Measurements from ENCODE around the gene ZSCAN10. TPM values are rescaled to one million over a fixed set of nuclear protein-coding genes. Genes with fewer than 3 reads are reported as not detected.
"Not testable (repeated sequence)": the region's sequence is repeated elsewhere in the genome, so short reads cannot be mapped to it uniquely, and the experiment has no call there.

ZSCAN10 gene
- total RNA-seq (2014; rRNA removed; shearing (Covaris generic)) = not detected in 2 replicates

DNA sequence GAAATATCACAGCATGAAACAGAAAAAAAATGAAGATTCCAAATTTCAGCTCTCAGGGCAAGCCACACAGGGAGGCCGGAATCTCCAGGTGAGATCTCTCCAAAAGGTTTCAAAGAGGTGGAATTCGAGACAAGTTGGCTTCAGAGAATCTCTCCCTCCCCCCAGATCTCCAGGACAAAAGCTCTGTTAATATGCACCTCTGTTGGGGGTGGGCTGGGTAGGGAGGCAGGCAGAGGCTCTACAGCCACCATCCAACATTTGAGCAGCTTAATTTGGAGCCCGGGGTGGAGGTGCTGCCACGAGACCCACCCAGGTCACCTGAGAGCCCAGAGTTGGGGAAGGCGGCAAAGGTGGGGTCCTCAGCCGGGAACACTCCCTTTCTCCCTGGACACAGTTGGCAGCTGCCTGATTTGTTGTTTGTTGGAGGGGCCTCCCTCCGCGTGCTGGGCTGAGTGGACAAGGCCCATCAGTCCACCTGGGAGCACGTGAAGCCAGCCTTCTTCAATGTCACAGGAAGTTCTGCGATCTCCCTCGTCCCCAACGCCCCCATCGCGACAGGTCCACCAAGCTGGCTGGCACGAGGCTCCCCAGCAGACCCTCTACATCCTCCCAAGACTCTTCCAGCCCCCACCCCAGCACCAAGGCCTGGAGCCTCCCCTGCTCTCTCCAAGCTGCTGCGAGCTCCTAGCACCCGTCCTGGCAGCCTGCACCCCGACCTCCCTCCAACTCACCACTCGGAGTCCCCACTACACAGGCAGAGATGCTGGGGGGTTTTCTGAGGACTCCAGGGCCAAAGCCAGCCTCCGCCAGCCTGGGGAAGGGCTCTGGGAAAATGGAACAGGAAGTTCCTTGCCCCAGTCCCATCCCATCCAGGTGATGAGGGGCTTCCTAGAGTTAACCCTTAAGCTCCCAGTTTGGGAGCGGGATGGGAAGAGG, at the start of gene ZSCAN10:
Gene ZSCAN10 (minus strand): TSS at position 836 of the 936 bp plus-strand sequence. CDS start 6,357 bp downstream, outside the sequence.
- DNase-seq (ENCODE audit: low read depth) = no peak

DNA sequence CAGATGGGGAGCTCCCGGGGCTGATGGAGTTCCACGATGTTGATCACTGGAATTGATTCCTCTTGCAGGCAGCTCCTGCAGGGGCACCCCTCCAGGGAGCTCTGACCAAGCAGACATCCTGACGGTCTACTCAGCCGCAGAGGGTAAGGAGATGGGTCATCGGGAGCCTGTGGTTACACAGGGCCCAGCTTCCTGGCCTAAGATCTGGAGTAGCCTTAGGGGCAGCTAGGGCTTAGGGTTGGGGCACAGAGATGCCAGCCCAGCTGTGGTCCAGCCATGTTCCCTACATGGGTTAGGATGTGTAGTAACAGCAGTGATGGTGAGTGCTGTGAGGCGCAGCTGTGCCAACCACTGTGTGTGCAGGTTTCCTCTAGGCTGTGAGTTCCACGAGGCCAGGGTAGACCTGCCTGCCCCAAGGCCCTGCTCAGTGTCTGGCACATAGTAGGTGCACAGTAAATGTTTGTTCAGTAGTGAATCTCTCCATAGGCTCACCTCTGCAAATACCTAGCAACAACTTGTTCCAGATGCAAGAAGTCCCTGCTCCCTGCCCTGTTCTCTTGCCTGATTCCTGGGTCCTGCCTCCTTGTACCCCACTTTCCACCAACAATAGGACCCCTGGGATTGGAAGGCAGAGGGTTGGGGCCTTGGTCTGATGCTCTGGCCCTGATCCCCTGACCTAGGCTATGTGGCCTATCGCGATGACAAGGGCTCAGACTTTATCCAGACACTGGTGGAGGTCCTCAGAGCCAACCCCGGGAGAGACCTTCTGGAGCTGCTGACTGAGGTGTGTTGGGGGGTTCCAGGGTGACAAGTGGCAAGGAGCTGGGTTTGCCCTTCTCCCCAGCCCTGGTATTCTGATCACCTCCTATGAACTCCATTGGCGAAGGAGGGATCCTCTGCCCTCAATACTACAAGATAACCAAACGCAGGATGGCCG, 49.4 kb upstream of the ZSCAN10 start:
- DNase-seq (ENCODE audit: low read depth) = no peak

DNA sequence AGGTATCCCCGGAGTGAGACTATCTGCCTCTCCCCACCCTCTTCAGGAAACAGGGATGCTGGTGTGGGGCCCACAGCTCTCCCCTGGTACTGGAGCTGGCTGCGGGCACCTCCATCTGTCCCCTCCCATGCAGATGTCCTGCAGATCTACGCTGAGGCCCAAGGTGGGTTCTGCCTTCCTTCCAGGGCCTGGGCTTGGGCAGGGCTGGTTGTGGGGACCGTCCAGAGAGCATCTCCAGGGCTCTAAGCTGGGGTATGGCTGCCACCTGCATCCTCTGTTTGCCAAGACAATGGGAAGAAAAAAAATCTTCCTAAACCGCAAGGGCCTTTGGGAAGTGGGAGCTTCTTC, 48.6 kb upstream of the ZSCAN10 start:
- DNase-seq (ENCODE audit: low read depth) = no peak

DNA sequence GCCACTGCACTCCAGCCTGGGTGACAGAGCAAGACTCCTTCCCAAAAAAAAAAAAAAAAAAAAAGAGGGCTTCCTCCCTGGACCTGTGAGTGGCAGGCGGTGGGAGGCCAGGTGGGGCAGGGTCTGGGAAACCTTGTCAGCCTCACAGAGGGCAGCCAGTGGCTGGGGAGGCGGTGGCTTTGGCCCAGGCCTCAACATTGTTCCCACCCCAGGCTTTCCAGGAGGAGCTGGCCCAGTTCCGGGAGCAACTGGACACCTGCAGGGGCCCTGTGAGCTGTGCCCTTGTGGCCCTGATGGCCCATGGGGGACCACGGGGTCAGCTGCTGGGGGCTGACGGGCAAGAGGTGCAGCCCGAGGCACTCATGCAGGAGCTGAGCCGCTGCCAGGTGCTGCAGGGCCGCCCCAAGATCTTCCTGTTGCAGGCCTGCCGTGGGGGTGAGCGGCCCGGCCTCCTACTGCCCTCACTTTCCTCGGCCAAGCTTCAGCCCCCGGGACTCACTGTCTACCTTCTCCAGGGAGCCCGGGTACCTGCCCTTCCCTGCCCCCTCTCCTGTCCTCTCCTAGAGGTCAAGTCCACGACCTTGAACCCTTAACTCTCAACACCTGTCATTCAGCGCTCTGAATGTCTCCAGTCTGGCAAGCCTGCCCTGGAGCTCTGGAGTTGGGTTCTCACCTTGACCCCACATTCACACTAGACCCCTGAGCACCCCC, 48.1 kb upstream of the ZSCAN10 start:
- no peak for DNase-seq (ENCODE audit: low read depth)

DNA sequence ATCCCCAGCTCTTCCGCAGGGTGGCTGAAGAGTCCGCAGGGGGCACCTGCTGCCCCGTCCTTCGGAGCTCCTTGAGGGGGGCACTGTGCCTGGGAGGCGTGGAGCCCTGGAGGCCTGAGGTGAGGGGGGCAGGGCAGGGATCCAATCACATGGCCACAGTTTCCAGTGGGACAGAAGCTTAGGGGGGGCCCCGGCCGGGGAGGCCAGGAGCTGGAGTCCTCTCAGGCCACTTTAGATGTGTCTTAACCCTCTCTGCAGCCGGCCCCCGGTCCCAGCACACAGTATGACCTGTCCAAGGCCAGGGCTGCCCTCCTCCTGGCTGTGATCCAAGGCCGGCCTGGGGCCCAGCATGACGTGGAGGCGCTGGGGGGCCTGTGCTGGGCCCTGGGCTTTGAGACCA, 46.6 kb upstream of the ZSCAN10 start:
- no peak for DNase-seq (ENCODE audit: low read depth)

DNA sequence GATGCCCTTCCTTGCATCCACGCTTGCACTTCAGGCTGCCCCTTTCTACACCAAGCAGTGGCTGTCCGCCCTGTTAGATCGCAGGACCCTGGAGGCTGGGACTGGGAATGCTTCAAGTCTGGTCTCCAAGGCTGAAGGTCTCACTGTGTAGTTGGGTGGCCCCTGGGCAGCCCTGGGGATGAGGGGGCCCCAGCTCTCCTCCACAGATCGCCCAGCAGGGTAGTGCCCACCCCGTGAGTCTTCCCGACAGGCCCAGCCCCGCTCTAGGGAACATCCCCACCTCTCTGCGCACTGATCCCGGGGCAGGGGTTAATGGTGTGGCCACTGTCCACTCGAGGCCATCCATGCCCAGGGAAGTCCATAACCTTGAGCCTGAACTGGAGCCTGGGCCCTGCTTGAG, 46.1 kb upstream of the ZSCAN10 start:
- no peak for DNase-seq (ENCODE audit: low read depth)

DNA sequence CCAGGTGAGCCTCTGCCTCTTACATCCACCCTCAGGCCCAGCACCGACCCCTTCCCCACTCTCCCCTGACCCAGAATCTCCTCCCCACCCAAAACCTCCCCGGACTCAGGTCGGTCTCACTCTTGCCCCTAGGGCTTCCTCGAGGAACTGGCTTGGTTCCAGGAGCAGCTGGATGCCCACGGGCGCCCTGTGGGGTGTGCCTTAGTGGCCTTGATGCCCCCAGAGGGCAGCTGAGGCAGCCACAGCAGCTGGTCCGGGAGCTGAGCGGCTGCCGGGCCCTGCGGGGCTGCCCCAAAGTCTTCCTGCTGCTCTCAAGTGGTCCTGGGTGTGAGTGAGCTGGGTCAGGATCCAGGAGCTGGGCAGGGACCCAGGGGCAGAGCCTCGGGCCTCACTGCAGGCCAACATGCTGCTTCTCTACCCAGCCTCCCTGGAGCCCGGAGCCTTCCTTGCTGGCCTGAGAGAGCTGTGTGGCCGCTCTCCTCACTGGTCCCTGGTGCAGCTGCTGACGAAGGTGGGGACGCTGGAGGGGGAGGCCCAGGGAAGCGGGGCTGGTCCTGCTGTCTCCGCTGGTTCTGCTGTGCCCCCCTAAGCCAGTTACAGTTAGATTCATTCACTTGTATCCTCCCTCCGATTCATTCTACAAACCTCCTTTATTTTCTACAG, 45.4 kb upstream of the ZSCAN10 start:
- no peak for DNase-seq (ENCODE audit: low read depth)

DNA sequence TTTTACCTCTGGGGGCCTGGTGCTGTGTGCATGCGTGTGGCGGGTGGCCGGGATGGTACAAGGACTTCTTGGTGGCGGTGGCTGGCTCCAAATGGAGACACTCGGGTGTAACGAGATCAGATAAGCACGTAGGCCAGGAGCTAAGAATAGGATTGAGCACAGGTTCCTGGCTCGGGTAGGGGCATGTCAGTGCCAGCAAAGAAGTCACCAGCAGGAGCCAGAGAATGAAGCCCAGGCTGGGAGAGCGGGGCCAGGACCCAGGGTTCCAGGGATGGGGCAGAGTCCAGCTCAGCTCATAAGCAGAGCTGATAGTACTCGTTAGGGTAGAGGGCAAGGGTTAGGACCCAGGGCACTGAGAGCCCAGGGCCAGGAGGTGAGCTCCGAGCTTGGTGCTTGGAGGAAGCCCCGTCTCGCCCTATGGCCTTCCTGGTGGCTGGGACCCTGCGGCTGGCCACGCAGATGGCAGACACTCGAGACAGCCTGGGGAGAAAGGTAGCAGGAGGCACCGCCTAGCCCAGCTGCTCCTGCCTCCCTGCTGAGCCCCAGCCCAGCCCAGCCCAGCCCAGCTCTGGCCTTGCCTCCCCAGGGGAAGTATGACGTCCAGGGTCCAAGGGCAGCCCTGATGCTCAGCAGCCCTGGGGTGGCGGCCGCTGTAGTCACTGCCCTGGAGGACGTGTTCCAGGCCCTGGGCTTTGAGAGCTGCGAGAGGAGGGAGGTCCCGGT, 44.7 kb upstream of the ZSCAN10 start:
- no peak for DNase-seq (ENCODE audit: low read depth)

DNA sequence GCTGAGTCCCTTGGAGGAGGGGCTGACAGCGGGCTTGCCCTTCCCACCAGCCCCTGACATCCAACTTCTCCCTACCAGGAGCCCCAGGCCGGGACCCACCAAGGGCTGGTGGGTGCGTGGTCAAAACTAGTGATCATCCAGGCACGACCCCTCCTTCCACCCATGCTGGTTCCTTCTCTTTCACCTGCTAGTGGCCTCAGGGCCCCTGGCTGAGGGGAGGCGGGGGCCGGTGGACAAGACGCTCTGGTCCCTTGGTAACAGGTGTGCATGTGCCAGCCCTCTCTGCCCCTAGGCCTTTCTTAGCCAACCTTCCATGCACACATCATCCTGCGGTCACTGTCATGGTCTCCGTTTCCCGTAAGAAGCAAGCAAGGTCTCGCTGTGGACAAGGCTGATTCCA, 44.1 kb upstream of the ZSCAN10 start:
- DNase-seq (ENCODE audit: low read depth) = no peak

DNA sequence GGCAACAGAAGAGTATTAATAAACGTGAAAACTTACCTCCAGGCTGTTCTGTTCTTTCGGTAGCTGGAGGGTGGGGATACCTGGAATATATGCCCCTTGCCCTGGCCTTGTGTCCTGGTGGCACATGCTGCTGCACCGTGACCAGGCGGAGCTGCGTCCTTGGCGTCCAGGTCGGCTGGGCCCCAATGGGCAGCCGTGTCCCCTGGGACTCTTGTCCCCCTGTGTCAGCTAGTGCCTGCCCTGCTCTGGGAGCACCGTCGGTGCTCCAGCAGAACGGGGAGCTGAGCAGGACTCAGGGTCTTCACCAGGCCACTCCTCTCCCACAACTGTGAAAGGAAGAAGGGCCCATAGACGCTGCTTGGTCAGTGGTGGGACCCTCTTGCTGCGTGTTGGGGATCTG, 43.7 kb upstream of the ZSCAN10 start:
- DNase-seq (ENCODE audit: low read depth) = no peak

DNA sequence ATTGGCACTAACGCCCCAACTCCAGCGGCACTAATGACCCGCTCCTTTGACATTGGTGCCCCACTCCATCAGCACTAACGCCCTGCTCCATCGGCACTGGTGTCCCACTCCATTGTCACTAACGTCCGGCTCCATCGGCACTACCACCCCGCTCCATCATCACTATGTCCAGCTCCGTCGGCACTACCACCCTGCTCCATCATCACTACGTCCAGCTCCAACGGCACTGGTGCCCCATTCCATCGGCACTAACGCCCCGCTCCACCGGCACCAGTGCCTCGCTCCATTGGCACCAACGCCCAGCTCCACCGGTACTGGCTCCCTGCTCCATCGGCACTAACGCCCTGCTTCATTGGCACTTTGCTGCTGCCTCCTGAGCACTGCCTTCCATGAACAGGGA, 43.2 kb upstream of the ZSCAN10 start:
- no peak for DNase-seq (ENCODE audit: low read depth)

DNA sequence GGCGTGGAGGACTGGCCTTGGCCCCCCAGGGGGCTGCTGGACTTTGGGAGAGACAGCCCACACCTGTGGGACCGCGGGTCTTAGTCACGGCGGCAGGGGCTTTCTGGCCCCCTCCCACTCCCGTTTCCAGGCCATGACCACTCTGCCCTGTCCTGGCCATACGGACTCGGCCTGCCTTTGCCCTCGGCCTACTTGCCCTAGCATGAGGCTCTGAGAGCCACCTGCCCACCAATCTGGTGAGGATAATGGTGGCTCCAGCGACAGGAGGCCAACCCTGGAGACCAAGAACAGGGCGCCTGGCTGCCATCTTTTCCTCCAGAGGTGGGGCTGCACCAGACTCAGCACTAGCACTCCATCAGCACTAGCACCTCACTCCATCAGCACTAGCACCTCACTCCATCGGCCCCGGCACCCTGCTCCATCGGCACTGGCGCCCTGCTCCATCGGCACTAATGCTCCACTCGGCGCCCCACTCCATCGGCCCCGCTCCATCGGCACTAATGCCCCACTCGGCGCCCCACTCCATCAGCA, 42.8 kb upstream of the ZSCAN10 start:
- no peak for DNase-seq (ENCODE audit: low read depth)

DNA sequence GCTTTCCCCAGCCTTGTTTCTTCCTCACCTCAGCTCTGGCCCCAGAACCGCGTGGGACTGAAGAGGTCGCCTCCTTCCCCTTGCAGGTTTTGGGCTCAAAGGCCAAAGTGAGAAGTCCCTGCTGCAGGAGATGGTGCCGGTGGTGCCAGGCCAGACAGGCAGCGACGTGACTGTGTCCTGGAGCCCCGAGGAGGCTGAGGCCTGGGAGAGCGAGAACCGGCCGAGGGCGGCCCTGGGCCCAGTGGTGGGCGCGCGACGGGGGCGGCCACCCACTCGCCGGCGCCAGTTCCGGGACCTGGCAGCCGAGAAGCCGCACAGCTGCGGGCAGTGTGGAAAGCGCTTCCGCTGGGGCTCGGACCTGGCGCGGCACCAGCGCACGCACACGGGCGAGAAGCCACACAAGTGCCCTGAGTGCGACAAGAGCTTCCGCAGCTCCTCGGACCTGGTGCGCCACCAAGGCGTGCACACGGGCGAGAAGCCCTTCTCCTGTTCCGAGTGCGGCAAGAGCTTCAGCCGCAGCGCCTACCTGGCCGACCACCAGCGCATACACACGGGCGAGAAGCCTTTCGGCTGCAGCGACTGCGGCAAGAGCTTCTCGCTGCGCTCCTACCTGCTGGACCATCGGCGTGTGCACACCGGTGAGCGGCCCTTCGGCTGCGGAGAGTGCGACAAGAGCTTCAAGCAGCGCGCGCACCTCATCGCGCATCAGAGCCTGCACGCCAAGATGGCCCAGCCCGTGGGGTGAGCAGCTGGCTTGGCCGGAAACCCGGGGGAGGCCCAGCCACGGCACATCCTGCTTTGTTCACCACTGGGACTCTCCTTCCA, 41.7 kb upstream of the ZSCAN10 start:
- no peak for DNase-seq (ENCODE audit: low read depth)

DNA sequence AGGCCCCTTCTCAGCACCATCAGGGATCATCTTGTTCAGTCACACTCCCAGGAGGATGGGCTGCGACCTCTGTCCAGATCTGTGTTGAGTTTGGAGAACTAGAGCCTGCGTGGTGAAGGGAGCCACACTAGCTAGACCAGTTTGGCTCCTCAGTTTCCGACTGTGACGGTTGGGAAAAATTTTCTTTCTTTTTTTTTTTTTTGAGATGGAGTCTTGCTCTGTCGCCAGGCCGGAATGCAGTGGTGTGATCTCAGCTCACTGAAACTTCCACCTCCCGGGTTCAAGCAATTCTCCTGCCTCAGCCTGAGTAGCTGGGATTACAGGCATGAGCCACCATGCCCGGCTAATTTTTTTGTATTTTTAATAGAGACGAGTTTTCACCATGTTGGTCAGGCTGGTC, 40.5 kb upstream of the ZSCAN10 start:
- DNase-seq (ENCODE audit: low read depth) = not testable (repeated sequence)

DNA sequence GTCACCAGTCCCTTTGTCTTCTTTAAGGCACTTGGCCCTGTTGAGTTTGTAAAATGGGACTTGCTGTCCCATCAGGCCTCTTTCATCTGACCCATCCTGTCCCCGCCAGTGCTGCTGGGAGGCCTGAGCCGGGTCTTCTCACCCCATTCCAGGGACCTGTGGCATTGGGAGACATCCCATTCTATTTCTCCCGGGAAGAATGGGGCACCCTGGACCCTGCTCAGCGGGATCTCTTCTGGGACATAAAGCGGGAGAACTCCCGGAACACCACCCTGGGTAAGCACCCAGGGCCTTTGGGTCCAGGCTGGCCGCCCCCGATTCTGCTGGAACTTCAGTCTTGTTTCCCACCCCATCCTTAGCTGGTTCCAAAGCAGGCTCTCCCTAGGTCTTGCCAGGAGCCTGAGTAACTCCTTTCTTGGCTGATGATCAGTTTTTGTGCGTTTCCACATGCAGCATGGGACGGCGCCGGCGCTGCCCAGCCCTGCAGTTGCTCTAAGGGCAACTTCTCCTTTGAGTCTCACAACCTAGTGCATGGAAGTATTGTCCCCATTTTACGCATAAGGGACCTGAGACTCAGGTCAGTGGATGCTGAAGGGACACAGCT, 39.8 kb upstream of the ZSCAN10 start:
- no peak for DNase-seq (ENCODE audit: low read depth)

DNA sequence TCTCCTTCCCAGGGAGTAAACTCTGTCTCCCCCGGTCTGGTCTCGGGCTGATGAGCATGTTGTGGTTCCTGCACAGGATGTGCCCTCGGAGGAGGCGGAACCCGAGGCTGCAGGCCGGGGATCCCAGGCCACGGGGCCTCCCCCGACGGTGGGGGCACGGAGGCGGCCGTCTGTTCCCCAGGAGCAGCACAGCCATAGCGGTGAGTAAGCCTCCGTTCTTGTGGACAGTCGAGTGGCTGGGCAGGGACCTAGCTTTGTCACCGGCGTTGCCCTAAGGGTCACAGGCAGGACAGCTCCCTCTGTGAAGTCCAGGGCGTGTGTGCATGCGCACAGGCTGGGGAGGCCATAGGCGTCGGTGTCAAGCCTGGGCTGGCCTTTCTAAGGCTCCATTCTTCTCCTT, 39.2 kb upstream of the ZSCAN10 start:
- no peak for DNase-seq (ENCODE audit: low read depth)

DNA sequence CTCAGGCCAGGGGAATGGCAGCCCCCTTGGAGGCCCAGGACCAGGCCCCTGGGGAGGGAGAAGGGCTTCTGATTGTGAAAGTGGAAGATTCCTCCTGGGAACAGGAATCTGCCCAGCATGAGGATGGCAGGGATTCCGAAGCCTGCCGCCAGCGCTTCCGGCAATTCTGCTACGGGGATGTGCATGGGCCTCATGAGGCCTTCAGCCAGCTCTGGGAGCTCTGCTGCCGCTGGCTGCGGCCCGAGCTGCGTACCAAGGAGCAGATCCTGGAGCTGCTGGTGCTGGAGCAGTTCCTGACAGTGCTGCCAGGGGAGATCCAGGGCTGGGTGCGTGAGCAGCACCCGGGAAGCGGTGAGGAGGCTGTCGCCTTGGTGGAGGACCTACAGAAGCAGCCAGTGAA, 38.2 kb upstream of the ZSCAN10 start:
- DNase-seq (ENCODE audit: low read depth) = no peak

DNA sequence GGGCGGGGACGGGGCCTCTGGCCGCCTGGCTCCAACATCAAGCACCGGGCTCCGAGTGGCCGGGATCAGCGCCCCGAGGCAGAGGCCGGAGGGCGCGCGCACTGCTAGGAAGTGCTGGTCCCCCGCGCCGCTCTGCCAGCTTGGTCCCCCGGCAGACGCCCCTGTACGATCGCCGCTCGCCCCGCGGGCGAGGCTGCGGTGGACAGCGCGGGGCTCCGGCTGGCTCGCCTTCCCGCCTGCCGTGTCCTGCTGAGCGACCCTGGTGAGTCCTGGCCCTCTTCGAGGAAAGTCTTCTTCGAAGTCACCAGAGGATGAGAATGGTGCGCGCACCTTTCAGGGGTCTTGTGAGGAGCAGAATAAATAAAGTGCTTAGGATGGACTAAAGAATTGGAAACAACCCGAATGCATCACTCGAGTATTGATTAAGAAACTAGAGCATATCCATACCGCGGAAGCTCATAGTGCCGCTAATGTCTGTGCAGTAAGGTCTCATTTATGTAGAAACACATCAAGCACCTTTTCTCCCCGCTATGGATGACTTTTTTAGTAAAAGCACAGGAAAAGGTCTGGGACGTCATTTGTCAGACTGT, 36.1 kb upstream of the ZSCAN10 start:
- no peak for DNase-seq (ENCODE audit: low read depth)
